Motor neuron (in vitro differentiated cells): ENCODE measurements around the gene TRMT44. TPM values are rescaled to one million over a fixed set of nuclear protein-coding genes. Genes with fewer than 3 reads are reported as not detected.

Experiments
- ATAC-seq, 8 experiments: fragments of 200-7000 bp; cut with Tn5 transposase; replicated peaks in 6 of 8; 2 replicates each; pipeline ENCODE4 v1.8.0; 2021; ENCODE audit warnings: mild to moderate bottlenecking in 8 of 8, moderate library complexity in 8 of 8
- H3K27ac ChIP-seq, 2 donors: fragments of 250-450 bp; sonication (Bioruptor Pico); 2 replicates each; pipeline ENCODE4 v1.9.0; 2021; ENCODE audit warnings: antibody characterized with exemption in 2 of 2, mild to moderate bottlenecking in 2 of 2, moderate library complexity in 1 of 2
- H3K4me1 ChIP-seq, 2 donors: fragments of 250-450 bp; sonication (Bioruptor Pico); replicated peaks in 1 of 2; 2 replicates each; pipeline ENCODE4 v1.6.1; 2021; ENCODE audit warnings: antibody characterized with exemption in 2 of 2, mild to moderate bottlenecking in 2 of 2, moderate library complexity in 1 of 2
- H3K4me3 ChIP-seq, 5 donors: fragments of 250-450 bp; sonication (Bioruptor Pico); 2 replicates each; pipeline ENCODE4 v1.9.0; 2021; ENCODE audit warnings: antibody characterized with exemption in 5 of 5, mild to moderate bottlenecking in 5 of 5, moderate library complexity in 4 of 5
- WGBS, 10 experiments: fragments of 450-650 bp; shearing (Covaris generic); methylation state at CpG; one replicate each; pipeline ENCODE4 v1.0.0; 2022; 5-methylcytosine and 5-hydroxymethylcytosine counted together
- in situ Hi-C, 9 experiments: fragments of 400-800 bp; cut with MboI; loops; one replicate each; pipeline ENCODE4 v1.15.0; 2021; ENCODE audit warnings: low sequenced_read_pairs in 9 of 9, low pct_unique_long_range_greater_than_20kb in 2 of 9; ENCODE audit not compliant: unreplicated experiment in 9 of 9
- total RNA-seq, 8 experiments: library from RNA; unstranded; fragments of 300-600 nt; gene quantifications; 2 replicates each; pipeline versions ENCODE4 v1.2.3 to v1.2.4, GENCODE V29; 2022

The TRMT44 gene
- total RNA-seq, 8 experiments from 2014 or later, result 7.9 to 18.4 (median 11.1) TPM

DNA sequence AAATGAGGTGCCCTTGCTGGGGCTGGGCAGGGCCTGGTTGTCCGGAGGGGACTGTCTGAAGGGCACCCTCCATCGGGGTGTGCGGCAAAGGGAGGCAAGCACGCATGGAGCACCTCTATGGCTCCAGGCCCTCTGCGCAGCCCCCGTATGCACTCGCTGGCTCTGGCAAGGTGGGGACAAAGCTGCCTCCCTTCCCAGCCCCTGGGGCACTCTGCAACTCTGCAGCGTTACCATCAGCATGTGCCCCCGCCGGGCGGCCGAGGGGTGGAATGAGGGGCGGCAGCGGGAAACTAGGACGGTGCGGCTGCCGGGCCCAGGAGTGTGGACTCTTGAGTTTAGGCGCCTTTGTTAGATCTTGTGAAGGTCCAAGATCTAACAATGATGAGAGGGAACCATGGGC lies 26.4 kb downstream of the TRMT44 start:
- ATAC-seq, result no peak
- in situ Hi-C loops, result no loop called here
- 93 to 100% (median 97%) methylated on average over 1 to 10 of the region's 18 CpGs; no CpG with 5 or more reads in 5 of the 10 experiments for WGBS, 10 experiments
- Histone ChIP-seq H3K4me1 (no peaks in the 10 kb centered on the region), H3K4me3 (no peak overlapping the region), H3K27ac (no peak overlapping the region)

GRCh38 chr4:8468746-8469535 lies 28.4 kb downstream of the TRMT44 start:
- ATAC-seq, result peak; percentile 40 to 88 (median 79)
- H3K27ac ChIP-seq, result no peak overlapping the region
- 6 to 83% (median 39%) methylated on average over 1 to 7 of the region's 21 CpGs; no CpG with 5 or more reads in 4 of the 10 experiments for WGBS, 10 experiments
- no peaks in the 10 kb centered on the region for H3K4me1 ChIP-seq
- H3K4me3 ChIP-seq, result no peak overlapping the region
- in situ Hi-C loops, result no loop called here

- no peak overlapping the region for H3K4me3 ChIP-seq
- H3K4me1 ChIP-seq, result no peaks in the 10 kb centered on the region
- in situ Hi-C loops, result no loop called here
- no peak overlapping the region for H3K27ac ChIP-seq
- no peak for ATAC-seq
- WGBS, 10 experiments, result 100% methylated on average over 2 to 4 of the region's 14 CpGs; no CpG with 5 or more reads in 8 of the 10 experiments
These were observed 29.0 kb downstream of the TRMT44 start for GRCh38 chr4:8469550-8469949.

- Histone ChIP-seq H3K4me3 (no peak overlapping the region), H3K4me1 (no peaks in the 10 kb centered on the region), H3K27ac (no peak overlapping the region)
- 60 to 100% (median 95%) methylated on average over 1 to 8 of the region's 14 CpGs; no CpG with 5 or more reads in 2 of the 10 experiments for WGBS, 10 experiments
- in situ Hi-C loops, result loop anchor here in 1 of 9 experiments (10.0 kb wide), 1 partner anchor 124 kb away; the partner anchor contains the start of gene CPZ
- no peak for ATAC-seq
These were observed 30.0 kb downstream of the TRMT44 start for GRCh38 chr4:8470451-8471024.

- Histone ChIP-seq H3K27ac (no peak overlapping the region), H3K4me3 (no peak overlapping the region), H3K4me1 (no peaks in the 10 kb centered on the region)
- in situ Hi-C loops, result loop anchor here in 1 of 9 experiments (10.0 kb wide), 1 partner anchor 123 kb away; the partner anchor contains the start of gene CPZ
- ATAC-seq, result no peak
- WGBS, 10 experiments, result 72 to 94% (median 91%) methylated on average over 3 to 10 of the region's 24 CpGs; no CpG with 5 or more reads in 6 of the 10 experiments
These were observed 30.8 kb downstream of the TRMT44 start for GRCh38 chr4:8471211-8471875.

DNA sequence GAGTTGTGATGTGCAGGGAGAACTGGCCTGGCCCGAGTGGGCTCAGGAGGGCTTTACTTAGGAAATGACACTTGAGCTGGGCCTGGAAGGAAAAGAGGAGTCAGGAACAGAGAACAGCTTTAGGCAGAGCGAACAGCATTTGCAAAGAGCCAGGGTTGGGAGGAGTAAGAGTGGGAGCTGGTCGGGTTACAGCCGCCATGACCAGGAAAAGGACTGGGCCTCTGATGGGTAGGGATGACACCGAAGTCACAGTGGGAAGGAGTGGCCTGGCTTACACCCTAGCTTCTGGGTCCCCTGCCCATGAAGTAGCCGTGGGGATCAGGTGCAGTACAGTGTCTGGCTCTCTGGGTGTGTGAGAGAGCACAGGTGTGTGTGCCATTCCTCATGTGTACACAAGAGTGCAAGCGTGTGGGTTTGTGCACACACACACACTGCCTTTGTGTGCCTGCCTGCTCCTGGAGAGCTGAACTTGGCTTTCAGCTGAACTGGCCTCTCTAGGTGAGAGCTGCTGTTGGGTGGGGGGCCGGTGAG lies 31.6 kb downstream of the TRMT44 start:
- Histone ChIP-seq H3K27ac (no peak overlapping the region), H3K4me1 (no peaks in the 10 kb centered on the region), H3K4me3 (no peak overlapping the region)
- in situ Hi-C loops, result loop anchor here in 1 of 9 experiments (10.0 kb wide), 1 partner anchor 123 kb away; the partner anchor contains the start of gene CPZ
- 40 to 93% (median 82%) methylated on average over 1 to 6 of the region's 8 CpGs; no CpG with 5 or more reads in 2 of the 10 experiments for WGBS, 10 experiments
- peak in 5 of 8 experiments; percentile 4 to 32 (median 11) for ATAC-seq

DNA sequence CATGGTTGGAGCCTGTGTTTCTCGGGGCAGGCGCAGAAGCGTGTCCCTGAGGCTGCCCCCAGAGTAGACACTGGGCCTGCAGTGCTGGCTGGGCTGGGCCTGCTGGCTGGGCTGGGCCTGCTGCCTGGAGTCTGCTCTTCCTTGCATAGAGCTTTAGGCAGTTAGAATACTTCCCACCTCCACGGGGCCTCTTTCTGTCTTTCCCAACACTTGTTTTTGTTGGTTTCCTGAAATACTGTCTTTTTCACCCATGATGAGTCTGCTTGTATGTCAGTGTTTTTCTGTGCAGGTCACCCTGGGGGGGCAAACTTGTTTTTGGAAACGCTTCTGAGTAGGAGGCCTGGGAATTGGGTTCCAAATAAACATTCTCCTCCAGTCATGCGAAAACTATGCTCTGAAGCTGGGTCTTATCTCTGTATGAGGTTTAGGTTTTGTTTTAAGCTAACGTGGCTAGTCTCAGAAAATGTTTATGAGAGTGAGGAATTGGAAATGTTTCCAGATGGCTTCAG lies 32.2 kb downstream of the TRMT44 start:
- in situ Hi-C loops, result loop anchor here in 1 of 9 experiments (10.0 kb wide), 1 partner anchor 122 kb away; the partner anchor contains the start of gene CPZ
- Histone ChIP-seq H3K4me1 (no peaks in the 10 kb centered on the region), H3K4me3 (no peak overlapping the region), H3K27ac (no peak overlapping the region)
- WGBS, 10 experiments, result 0 to 82% (median 56%) methylated on average over 1 to 7 of the region's 7 CpGs; no CpG with 5 or more reads in 3 of the 10 experiments
- ATAC-seq, result peak in 5 of 8 experiments; percentile 6 to 90 (median 52)

DNA sequence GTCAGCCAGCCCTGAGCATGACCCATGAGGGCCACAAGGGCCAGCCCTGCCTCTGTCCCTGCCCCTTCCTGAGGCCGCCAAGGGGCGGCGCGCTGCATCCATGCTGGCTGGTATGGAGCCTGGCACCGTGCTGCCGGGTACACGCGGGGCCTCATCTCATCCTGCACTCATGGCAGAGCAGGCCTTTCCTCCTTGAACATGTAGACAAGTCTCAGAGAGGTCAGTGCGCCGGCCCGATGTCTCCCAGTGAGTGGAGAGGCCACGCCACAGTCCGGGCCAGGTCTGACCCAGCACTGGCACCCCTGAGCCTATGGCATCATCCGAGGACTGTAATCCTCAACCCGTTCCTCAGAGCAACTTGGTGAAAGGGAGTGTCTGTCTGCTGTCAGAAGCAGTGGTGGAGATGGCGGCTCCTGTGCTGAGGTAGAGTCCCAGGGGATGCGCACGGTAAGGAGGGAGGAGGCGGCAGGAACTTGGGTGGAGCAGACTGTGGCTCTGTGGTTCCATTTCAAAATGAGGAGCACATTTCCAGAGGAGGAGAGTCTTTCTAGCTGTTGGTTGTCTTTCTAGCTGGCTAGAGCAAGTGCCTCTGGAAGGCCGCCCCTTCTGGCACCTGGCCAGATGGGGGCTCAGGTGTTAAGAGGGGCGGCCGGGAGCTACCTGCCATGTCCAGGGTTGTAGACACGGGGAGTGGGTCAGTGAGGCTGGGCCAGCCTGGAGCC lies 32.8 kb downstream of the TRMT44 start:
- Histone ChIP-seq H3K27ac (no peak overlapping the region), H3K4me3 (no peak overlapping the region), H3K4me1 (no peaks in the 10 kb centered on the region)
- 80 to 92% (median 80%) methylated on average over 1 to 8 of the region's 23 CpGs; no CpG with 5 or more reads in 5 of the 10 experiments for WGBS, 10 experiments
- in situ Hi-C loops, result loop anchor here in 1 of 9 experiments (10.0 kb wide), 1 partner anchor 121 kb away; the partner anchor contains the start of gene CPZ
- peak in 1 of 8 experiments; percentile 5 for ATAC-seq

DNA sequence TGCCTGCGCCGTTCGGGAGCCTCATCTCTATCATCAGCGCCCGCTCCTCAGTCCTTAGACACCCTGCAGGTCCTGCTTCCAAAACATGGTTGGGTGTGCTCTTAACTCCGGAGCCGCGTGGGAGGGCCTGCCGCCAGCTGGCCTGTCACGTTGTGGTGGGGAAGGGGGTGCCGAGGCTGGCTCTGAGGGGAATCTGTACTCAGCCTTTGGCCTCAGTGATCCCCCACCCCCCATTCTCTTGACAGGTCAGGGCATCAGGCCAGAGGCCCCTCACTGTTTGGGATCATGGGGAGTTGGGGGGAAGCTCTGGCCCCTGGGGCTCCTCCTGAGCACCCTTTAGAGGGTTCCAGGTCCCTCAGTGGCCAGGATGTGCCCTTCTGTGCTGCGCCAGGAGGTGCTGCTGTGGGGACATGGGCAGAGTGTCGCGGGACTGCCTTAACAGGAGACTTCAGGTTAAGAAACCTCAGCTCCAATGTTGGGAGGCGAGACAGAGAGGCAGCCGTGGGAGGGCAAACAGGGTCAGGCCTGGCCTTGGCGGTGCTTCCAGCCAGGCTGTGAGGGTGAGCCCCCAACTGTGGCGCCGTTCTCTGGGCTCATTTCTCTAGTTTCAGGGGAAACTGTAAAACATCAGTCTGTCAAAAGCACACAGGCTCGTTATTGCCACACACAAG lies 33.5 kb downstream of the TRMT44 start:
- in situ Hi-C loops, result loop anchor here in 1 of 9 experiments (10.0 kb wide), 1 partner anchor 121 kb away; the partner anchor contains the start of gene CPZ
- no peak for ATAC-seq
- H3K4me1 ChIP-seq, result peaks cover 3 to 4% of the 10 kb centered on the region in 2 donors
- 68 to 100% (median 83%) methylated on average over 1 to 10 of the region's 20 CpGs; no CpG with 5 or more reads in 2 of the 10 experiments for WGBS, 10 experiments
- no peak overlapping the region for H3K4me3 ChIP-seq
- no peak overlapping the region for H3K27ac ChIP-seq

- no peak overlapping the region for H3K27ac ChIP-seq
- in situ Hi-C loops, result loop anchor here in 1 of 9 experiments (10.0 kb wide), 1 partner anchor 120 kb away; the partner anchor contains the start of gene CPZ
- 86 to 100% (median 100%) methylated on average over 1 to 2 of the region's 13 CpGs; no CpG with 5 or more reads in 6 of the 10 experiments for WGBS, 10 experiments
These were observed 34.3 kb downstream of the TRMT44 start for GRCh38 chr4:8474856-8475255.

More at GRCh38 chr4:8474856-8475255, 34.3 kb downstream of the TRMT44 start:
- Histone ChIP-seq H3K4me1 (peaks cover 8 to 12% of the 10 kb centered on the region in 2 donors), H3K4me3 (no peak overlapping the region)
- ATAC-seq, result no peak
